ENCODE measurements around the gene ANKRD11.

ANKRD11 gene

DNA sequence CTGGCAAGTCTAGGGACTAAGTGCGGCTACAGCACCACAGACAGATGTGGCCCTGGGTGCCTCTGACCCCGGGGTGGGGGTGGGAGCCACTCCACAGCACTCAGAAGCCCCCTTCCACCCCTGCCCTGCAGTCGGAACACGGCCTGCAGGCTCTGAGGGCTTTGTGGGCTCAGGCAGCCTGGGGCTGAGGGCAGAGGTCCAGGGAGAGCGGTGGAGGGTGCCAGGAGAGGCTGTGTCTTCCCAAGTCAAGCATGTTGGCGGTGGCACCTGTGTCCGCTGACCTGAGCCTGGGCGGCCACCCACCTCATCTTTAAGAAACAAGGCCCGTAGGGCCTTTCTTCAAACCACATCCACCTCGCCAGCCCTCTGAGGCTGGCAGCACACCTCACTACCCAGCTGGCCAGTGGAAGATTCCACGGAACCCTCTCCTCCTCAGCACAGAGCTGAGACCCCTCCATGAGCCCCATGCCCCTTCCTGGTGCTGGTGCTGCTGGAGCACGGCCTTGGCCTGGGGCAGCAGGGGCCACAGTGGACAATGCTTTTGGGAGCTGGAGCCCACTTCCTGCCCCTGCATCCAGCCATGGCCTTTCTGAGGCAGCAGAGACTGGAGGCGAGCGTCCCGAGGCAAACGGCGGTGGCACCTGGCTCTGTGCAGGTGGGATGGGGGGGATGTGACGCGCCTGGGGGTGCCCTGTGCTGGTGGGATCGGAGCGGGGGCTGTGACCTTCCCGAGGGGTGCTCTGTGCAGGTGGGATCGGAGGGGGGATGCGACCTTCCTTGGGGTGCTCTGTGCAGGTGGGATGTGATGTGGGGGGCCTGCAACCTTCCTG is 195.1 kb downstream of the ANKRD11 start:
- no peaks in the 10 kb centered on the region for H3K27me3 ChIP-seq (ENCODE audit: control insufficient read depth, low read length)
- no peaks in the 10 kb centered on the region for H4K20me1 ChIP-seq (ENCODE audit: control insufficient read depth, insufficient read depth, low read depth, low read length)
- H3K4me3 ChIP-seq (ENCODE audit: low read length), result no peak overlapping the region
- H3K27ac ChIP-seq (ENCODE audit: low read depth, low read length), result no peak overlapping the region
- H3K9me2 ChIP-seq (replicated peaks; ENCODE audit: control insufficient read depth, low read length), result no peaks in the 10 kb centered on the region
- H3K4me1 ChIP-seq (ENCODE audit: control insufficient read depth, low read length), result no peaks in the 10 kb centered on the region
- TF ChIP-seq EZH2phosphoT487 (IDR thresholded peaks at IDR 0.05; ENCODE audit: borderline replicate concordance, low read length), result no peak
- TF ChIP-seq, protein P1, sequence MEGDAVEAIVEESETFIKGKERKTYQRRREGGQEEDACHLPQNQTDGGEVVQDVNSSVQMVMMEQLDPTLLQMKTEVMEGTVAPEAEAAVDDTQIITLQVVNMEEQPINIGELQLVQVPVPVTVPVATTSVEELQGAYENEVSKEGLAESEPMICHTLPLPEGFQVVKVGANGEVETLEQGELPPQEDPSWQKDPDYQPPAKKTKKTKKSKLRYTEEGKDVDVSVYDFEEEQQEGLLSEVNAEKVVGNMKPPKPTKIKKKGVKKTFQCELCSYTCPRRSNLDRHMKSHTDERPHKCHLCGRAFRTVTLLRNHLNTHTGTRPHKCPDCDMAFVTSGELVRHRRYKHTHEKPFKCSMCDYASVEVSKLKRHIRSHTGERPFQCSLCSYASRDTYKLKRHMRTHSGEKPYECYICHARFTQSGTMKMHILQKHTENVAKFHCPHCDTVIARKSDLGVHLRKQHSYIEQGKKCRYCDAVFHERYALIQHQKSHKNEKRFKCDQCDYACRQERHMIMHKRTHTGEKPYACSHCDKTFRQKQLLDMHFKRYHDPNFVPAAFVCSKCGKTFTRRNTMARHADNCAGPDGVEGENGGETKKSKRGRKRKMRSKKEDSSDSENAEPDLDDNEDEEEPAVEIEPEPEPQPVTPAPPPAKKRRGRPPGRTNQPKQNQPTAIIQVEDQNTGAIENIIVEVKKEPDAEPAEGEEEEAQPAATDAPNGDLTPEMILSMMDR (IDR thresholded peaks at IDR 0.05; ENCODE audit: low read depth, low read length, poor library complexity, severe bottlenecking), result no peak
- no peaks in the 10 kb centered on the region for H3K9me3 ChIP-seq (ENCODE audit: control insufficient read depth, insufficient read depth, low read length)
- H3K36me3 ChIP-seq (ENCODE audit: control insufficient read depth, low read length), result peaks cover 9% of the 10 kb centered on the region
- H3K79me2 ChIP-seq (ENCODE audit: control insufficient read depth, low read length), result peaks cover 44% of the 10 kb centered on the region
- no peaks in the 10 kb centered on the region for H3F3A ChIP-seq (ENCODE audit: control insufficient read depth, insufficient read depth)
- H3K4me2 ChIP-seq (ENCODE audit: low read length), result no peak overlapping the region

GRCh38 chr16:89294486-89294885 is 195.9 kb downstream of the ANKRD11 start:
- Histone ChIP-seq H4K20me1 (ENCODE audit: control insufficient read depth, insufficient read depth, low read depth, low read length) (no peaks in the 10 kb centered on the region), H3K4me3 (ENCODE audit: low read length) (no peak overlapping the region), H3K36me3 (ENCODE audit: control insufficient read depth, low read length) (peaks cover 8% of the 10 kb centered on the region; the same call in 1 of the 2 replicates), H3K27me3 (ENCODE audit: control insufficient read depth, low read length) (no peaks in the 10 kb centered on the region), H3K4me1 (ENCODE audit: control insufficient read depth, low read length) (no peaks in the 10 kb centered on the region), H3F3A (ENCODE audit: control insufficient read depth, insufficient read depth) (no peaks in the 10 kb centered on the region), H3K4me2 (ENCODE audit: low read length) (no peak overlapping the region), H3K9me2 (replicated peaks; ENCODE audit: control insufficient read depth, low read length) (no peaks in the 10 kb centered on the region), H3K27ac (ENCODE audit: low read depth, low read length) (no peak overlapping the region), H3K79me2 (ENCODE audit: control insufficient read depth, low read length) (peaks cover 40% of the 10 kb centered on the region), H3K9me3 (ENCODE audit: control insufficient read depth, insufficient read depth, low read length) (no peaks in the 10 kb centered on the region)
- TF ChIP-seq, protein P1 (IDR thresholded peaks at IDR 0.05; ENCODE audit: low read depth, low read length, poor library complexity, severe bottlenecking), result no peak
- TF ChIP-seq EZH2phosphoT487 (IDR thresholded peaks at IDR 0.05; ENCODE audit: borderline replicate concordance, low read length), result no peak

GRCh38 chr16:89293276-89294143 is 196.9 kb downstream of the ANKRD11 start:
- no peak overlapping the region for H3K4me3 ChIP-seq (ENCODE audit: low read length)
- H3K27ac ChIP-seq (ENCODE audit: low read depth, low read length), result no peak overlapping the region
- H3K9me3 ChIP-seq (ENCODE audit: control insufficient read depth, insufficient read depth, low read length), result no peaks in the 10 kb centered on the region
- no peaks in the 10 kb centered on the region for H3F3A ChIP-seq (ENCODE audit: control insufficient read depth, insufficient read depth)
- H3K36me3 ChIP-seq (ENCODE audit: control insufficient read depth, low read length), result peaks cover 16% of the 10 kb centered on the region
- H3K9me2 ChIP-seq (replicated peaks; ENCODE audit: control insufficient read depth, low read length), result no peaks in the 10 kb centered on the region
- H3K79me2 ChIP-seq (ENCODE audit: control insufficient read depth, low read length), result peaks cover 43% of the 10 kb centered on the region
- no peak for TF ChIP-seq EZH2phosphoT487 (IDR thresholded peaks at IDR 0.05; ENCODE audit: borderline replicate concordance, low read length)
- TF ChIP-seq, protein P1 (IDR thresholded peaks at IDR 0.05; ENCODE audit: low read depth, low read length, poor library complexity, severe bottlenecking), result no peak
- no peaks in the 10 kb centered on the region for H3K27me3 ChIP-seq (ENCODE audit: control insufficient read depth, low read length)
- H3K4me2 ChIP-seq (ENCODE audit: low read length), result no peak overlapping the region
- no peaks in the 10 kb centered on the region; the same call in 1 of the 2 replicates for H4K20me1 ChIP-seq (ENCODE audit: control insufficient read depth, insufficient read depth, low read depth, low read length)
- H3K4me1 ChIP-seq (ENCODE audit: control insufficient read depth, low read length), result no peaks in the 10 kb centered on the region

Data from DOHH2 (cell line).